Right kidney (tissue), 1 donor: Measurements from ENCODE around the gene SMYD4.
A peak's percentile ranks its signal among the peaks of the same experiment; 100 is the strongest.
"Not testable (repeated sequence)": the region's sequence is repeated elsewhere in the genome, so short reads cannot be mapped to it uniquely, and the experiment has no call there.

Experiments
- DNase-seq: peaks from one replicate; pipeline ENCODE4 v3.0.0-alpha.2; 2016

SMYD4 gene

DNA sequence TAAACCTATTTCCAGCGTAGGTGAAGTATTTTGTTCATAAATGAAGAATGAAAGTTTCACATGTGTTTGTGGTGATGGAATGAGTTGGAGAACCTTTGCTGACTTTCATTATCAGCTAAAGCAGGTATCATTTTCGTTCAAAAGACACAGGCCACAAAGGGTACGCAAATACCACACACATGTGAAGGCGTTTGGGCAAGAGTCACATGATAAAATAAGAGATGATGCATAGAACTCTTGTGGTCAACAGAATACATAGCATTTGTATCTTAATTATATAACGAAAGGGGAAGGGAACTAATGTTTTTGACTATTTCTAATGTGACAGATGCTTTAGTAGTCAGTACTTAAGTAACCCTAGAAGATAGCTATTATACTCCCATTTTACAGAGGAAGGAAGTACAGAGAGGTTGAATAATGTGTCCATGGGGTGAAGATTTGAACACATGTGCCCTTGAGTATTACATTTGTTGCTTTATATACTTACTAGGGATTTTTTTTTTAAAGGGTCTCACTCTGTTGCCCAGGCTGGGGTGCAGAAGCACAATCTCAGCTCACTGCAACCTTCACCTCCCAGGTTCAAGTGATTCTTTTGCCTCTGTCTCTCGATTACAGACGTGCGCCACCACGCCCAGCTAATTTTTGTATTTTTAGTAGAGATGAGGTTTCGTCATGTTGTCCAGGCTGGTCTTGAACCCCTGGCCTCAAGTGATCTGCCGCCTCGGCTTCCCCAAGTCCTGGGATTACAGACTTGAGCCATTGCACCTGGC is 4.9 kb upstream of the SMYD4 start:
- DNase-seq: no peak

DNA sequence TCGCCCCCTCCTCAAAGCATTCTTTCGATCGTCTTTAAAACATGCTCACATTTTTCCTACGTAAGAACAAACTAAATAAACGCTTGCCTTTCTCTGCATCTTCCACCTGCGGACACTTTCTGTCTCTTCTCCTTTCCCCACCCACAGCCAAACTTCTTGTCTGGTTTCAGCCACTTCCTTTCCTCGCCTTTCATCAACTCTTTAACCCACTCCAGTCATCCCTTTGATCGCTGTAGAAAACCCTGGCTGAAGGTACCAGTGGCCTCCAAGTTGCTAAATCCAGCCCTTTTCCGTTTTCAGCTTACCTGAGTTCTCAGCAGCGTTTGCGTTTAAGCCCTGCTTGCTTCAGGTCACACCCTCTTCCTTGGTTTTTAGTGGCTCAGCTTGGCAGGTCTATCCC is 586 bp upstream of the SMYD4 start:
- DNase-seq: no peak

DNA sequence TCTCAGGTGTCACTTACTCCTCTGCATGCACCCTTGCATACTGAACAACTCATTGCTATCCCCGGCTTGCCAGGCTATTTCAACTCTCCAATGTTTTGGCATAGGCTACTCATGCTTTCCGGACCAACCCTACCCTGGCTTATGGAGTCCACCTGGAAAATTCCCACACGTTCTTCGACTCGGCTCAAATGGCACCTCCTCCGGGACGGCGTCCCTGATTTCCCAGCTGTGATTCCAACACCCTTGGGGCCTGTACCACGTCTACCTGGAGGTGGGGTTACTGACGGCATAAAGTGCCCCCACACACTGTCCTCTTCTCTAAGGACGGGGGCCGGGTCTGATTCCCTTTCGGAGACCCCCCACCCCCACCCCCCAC is 498 bp downstream of the SMYD4 start:
- DNase-seq: no peak

DNA sequence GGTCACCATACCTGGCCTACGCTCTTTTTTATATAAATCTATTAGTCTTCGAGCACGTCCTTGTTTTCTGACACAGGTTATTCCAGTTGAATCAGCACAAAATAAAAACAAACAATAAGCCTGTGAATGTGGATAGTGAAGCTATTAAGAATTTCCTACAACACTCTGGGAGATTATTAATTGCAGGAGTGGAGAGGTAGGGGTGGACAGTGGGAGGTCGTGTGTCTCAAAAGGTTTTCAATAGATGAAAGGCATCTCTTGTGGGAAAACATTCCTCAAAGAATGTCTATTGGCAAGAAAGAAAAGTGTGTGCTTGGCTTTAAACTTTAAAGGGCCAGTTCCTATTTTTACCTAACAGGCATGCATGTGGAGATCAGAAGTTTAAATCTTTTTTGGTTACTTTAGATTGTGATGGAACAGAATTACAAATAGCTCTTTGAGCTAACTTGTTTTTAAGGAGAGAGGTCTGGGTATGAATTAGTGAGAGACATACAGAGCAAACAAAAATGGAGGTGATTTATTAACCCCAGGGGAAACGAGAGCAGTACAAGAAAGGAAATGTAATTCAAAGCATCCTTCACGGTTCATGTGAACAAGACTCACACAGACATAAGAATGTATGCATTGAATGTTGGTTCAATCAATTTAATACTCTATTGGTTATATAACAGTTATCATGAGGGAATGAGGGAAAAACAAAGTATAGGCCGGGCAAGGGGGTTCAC is 9.0 kb downstream of the SMYD4 start:
- peak; percentile 7 for DNase-seq

DNA sequence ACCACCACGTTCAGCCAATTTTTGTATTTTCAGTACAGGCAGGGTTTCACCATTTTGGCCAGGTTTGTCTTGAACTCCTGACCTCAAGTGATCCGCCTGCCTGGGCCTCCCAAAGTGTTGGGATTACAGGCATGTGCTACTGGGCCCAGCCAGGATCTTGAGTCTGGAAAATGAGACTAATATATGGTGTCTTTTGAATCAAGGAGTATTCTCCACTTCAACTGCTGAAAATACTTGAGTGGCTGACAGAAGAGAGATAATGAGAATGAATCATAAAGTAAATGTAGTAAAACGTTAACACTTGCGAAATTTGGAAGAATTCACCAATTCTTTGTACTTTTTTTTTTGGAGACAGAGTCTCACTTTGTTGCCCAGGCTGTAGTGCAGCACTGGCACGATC is 16.6 kb downstream of the SMYD4 start:
- DNase-seq: no peak

DNA sequence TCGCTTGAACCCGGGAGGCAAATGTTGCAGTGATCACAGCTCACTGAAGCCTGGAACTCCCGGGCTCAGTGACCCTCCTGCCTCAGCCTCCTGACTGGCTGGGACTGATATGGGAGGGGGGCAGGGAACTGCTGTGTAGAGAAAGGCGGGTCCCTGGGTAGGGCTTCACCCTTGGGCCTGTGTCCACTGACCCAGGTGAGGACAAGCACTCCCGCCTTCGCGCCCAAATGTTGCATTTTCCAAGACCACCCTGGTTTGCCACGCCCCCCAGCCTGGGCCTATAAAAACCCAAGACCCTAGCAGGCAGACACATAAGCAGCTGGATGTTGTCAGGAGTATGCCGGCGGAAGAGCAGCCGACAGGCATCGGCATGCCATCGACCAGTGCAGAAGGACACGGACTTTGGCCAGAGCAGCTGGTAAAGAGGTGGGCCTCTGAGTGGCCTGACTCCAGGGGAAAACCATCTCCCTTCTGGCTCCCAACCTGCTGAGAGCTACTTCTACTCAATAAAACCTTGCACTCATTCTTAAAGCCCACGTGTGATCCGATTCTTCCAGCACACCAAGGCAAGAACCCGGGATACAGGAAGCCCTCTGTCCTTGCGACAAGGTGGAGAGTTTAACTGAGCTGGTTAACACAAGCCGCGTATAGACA is 19.1 kb downstream of the SMYD4 start:
- peak; percentile 34 for DNase-seq

DNA sequence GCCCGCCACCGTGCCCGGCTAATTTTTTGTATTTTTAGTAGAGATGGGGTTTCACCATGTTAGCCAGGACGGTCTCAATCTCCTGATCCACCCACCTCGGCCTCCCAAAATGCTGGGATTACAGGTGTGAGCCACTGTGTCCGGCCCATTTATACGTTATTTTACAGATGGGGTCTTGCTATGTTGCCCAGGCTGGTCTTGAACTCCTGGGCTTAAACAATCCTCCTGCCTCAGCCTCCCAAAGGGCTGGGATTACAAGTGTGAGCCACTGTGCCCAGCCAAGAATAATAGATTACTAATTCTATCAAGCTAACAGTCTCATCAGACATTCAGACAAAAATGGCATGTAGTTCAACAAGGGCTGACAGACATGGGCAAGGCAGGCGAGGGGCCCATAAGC is 19.9 kb downstream of the SMYD4 start:
- DNase-seq: not testable (repeated sequence)

DNA sequence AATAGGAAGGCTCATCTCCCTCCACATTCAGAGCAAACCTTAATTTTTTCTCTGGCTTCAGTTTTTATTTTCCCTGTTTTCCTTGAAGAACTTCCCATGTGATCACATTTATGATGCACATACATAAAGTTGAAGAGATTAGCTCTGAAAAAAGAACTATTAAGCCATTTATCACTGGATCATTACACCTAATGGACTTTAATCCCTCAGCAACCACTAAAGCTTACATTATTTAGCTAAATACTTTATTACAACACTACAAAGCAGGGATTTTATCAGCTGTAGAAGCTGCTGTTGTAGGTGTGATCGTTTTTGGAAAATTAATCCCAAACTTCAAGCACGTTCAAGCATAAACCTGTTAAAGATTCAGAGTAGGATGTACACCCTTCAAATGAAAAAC is 21.1 kb downstream of the SMYD4 start:
- DNase-seq: no peak

DNA sequence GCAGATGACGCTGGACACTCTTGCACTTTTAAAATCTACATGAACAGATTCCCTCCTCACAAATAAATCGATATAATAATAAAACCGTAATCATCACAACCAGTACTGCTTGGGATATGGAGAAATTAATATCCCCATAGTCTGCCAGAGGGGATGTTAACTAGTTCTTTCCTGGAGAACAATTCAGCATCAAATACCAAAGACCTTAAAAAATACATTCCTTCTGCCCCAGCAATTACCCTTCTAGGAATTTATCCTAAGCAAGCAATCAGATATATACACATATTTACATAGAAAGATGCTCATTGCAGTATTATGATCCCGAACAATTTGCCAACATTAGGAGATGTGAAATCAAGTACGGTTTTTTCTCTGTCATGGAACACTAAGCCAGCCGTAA is 21.8 kb downstream of the SMYD4 start:
- DNase-seq: no peak

DNA sequence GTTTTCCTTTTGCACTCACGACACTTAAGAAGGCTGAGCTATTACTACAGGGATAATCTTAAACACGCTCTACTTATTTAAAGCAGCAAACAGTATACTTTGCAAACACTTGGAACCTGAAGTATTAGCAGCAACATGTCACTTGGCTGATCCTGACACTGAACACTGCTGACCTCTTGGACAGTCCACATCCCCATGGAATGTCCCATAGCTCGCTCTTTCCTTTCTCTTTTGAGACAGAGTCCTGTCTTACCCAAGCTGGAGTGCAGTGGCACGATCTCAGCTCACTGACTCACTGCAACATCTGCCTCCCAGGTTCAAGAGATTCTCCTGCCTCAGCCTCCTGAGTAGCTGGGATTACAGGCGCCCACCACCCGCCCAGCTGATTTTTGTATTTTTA is 26.4 kb downstream of the SMYD4 start:
- no peak for DNase-seq

DNA sequence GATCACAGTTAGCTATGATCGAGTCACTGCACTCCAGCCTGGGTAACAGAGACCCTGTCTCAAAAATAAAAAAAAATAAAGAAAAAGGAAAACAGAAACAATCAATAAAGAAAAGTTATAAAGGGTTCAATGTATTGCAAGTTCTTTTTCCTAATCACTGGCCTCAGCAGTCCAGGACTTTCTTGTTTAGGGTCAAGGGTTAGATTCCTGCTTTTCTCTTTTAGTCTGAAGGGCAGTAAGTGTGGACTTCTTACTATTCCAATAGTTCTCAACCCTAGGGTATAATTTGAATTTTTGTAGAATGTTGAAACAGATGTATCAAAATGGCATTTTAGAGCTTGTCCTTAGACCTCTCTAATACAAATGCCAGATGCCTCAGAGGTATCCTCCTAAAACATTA is 27.3 kb downstream of the SMYD4 start:
- no peak for DNase-seq

DNA sequence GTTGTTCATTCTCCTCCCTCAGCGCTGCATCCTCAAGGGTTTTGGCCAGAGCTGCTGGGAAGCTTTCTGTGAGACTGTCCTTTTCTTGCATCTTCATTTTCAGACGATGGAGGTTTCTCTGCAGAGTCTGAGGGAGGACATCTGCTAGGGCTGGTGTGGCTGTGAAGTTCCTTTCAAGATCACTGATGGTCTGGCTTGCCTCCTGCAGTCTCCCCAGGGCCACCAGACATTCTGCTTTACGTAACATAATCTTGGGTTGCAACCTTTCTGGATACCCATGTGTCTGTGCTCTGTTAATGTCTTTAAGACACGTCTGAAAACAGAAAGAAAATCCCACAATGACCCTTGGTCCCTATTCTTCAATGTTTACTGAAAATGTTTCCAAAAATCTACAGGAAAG is 29.0 kb downstream of the SMYD4 start:
- DNase-seq: no peak

DNA sequence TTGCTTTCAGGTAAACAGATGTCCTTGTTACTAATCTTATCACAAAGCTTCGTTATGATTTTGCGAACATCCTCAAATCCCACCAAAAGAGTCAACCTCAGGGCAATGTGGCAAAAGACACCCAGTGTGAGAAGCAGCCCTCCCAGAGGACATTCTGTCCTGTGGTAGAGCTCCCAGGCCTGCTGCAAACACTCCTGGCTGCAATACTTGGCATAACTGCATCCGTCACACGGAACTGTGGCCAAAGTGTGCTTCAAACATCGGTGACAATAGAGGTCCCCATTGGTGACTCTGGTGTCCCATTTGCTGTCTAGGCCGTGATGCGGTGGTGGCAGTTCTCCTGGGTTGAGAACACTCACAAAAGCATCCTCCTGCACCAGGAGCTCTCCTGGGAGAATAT is 29.5 kb downstream of the SMYD4 start:
- no peak for DNase-seq

DNA sequence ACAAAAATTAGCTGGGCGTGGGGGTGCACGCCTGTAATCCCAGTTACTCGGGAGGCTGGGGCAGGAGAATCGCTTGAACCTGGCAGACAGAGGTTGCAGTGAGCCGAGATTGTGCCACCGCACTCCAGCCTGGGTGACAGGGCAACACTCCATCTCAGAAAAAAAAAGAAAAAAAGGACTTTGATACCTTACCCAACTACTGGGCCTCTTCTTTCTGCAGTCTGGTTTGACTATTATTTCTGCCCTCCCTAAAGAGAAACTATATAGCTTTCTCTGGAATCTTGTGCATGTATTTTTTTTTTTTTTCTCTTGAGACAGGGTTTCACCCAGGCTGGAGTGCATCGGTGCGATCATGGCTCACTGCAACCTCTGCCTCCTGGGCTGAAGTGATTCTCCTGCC is 31.9 kb downstream of the SMYD4 start:
- DNase-seq: not testable (repeated sequence)

DNA sequence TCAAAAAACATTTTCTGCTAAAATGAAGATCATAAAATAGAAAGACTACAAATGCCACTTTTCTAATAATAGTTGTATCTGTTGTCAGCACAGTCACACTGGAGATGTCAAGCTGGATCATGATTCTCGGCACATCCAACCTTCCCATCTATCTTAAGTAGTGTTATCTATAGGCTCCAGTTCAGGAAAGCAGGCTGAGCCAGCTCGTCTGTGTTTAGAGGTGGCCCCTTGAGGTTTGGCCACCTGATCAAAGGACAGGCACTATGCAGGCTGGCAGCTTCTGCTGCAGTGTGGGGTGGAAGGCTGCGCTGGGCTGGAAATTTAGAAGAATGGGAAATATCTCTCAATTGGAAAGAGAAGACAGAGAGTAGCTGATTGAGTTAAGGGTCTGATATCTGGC is 32.4 kb downstream of the SMYD4 start:
- DNase-seq: no peak

DNA sequence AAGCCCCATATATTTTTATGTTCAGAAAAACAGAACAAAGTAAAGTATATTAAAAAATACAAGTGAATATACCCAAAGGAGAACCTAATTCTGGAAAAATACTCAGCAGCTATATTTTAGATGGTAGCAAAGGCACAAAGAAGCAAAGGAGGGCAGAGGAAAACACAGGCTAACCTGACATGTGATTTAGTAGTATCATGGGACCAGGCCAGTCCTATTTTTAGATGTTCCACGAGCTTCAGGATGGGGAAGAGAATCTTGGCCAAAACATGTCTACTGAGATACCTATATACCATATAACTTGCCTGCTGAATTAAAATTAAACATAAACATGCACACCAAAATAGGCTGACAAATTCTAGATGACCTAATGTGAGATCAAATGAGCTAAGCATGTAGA is 32.9 kb downstream of the SMYD4 start:
- no peak for DNase-seq

DNA sequence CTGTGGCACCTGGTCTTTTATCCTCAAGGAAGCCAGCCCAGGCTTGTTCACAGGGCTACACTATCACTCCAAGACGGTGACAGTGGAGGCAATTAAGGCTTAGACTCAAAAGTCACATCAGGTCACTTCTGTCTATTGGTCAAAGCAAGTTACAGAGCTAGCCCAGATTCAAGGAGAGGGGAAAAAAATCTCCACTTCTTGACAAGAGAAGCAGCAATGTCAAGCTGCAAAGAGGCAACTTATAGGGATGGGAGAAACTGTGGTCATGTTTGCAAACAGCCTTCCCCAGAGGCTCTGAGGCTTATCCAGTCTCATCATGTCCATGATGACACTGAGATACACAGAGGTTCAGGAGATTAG is 36.3 kb downstream of the SMYD4 start:
- no peak for DNase-seq

DNA sequence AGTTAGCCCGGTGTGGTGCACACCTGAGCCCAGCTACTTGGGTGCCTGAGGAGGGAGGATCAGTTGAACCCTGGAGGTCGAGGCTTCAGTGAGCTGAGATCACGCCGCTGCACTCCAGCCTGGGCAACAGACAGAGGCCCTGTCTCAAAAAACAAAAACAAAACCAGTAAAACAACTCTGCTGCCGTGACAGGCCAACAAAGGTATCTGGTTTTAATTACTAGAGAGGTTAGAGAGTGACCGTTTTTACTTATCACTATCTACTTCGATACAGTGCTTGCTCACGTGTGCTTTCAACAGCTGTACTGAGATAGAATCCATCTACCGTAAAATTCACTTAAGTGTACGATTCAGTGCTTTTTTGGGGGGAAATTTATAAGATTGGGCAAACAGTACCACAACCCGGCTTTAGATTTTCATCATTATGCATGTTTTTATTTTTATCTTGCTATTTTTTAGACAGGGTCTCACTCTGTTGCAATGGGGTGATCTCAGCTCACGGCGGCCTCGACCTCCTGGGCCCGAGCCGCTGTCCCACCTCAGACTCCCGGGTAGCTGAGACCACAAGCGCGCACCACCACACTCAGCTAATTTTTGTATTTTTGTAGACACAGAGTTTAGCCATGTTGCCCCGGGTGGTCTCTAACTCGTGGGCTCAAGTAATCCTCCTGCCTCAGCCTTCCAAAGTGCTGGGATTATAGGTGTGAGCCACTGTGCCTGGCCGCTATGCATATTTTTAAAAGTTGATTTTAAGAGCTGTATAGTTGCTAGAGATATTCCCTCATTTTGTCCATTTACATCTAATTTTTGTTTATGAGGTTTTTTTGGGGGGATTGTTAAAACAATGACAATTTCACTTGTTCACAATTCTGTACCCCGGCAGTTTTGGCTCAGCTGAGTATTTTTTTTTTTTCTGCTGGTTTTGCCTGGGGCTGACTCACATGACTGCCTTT is 36.9 kb downstream of the SMYD4 start:
- DNase-seq: no peak

DNA sequence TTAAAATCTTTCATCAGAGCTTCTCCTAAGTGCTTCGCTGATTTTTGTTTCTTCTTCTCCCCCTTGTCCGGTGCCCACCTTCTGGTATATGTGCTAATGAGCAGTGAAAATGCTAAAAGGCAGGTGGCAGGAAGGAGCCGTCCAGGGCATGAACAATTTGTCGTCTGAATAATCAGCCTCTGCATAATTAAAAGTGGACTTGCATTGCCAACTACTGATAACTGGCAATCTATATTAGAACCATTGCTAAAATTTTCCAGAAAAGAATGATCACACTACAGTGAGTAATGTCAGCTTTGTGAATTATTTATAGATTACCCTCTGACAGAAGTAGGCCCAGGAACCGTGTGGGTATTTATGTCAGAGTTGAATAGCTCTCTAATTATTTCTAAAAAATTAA is 39.8 kb downstream of the SMYD4 start:
- no peak for DNase-seq

DNA sequence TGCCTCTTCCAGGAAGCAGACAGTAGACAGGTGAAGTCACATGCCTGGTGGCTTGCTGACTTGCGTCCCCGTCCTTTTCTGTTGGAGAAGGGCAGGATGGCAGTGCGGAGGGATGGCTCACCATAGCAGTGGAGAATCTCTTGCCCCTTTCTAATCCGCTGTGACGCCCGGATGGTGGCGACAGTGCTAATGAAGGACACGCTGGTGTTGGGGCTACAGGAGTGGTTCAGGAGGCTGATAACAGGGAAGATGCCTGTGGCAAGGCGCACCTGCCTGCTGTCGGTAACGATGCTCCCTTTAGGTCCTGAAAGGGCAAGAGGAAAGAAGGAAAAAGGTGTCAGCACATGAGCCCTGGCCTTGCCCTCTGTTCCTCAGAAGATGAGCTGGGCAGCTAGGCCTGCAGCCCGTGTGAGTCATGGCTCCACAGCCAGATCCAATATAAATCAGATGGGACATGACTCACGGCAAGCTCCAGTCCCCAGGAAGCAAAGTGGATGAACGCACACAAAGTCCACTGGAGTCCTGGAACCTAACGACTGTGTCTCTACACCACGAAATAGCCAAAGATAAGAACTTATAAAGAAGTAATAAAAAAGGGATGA is 42.3 kb downstream of the SMYD4 start:
- DNase-seq: no peak

DNA sequence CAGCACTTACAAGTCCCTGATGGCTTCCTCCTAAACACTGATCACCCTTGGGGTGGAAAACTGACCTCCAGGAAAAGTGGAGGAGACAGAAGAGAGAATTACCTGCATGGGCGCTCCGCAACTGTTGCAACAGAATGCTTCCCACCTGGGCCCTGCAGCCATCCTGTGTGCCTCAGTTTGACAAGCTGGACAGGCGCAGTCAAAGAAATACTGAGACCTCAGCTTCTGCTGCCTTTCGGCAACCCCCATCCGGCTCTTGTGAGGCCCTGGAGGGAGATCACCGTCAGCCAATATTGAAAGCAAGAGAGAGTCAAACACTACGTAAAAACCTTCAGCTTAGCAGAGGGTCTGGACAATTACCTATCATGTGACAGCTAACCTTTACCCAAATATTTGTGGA is 43.0 kb downstream of the SMYD4 start:
- DNase-seq: no peak

DNA sequence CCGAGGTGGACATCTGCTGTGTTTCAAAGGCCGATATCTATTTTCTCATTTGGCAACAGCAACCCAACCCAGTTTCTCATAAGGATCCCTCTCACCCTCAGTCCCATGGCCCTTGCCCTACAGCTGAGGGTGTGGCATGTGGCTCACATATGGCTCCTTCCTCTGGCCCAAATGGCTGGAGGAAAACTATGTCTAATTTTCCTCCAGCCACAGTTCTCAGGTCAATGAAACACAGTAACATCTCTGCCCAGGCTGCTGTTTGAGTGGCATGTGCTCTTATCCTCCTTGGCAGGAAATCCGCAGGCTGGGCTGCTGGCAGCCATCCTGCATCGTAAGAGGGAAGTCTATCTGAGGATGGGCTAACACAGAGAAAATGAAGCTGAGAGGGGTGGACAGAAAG is 43.8 kb downstream of the SMYD4 start:
- DNase-seq: no peak
